WERI-Rb-1 (cell line): ENCODE data around the gene TRIM74.
"Not testable (repeated sequence)": the region's sequence is repeated elsewhere in the genome, so short reads cannot be mapped to it uniquely, and the experiment has no call there.

Experiments
- DNase-seq: peaks from one replicate; pipeline ENCODE4 v3.0.0-alpha.2; 2020
- H3K27ac ChIP-seq: fragments of 250-450 bp; sonication (Bioruptor Pico); 2 replicates; pipeline ENCODE4 v1.5.1; 2020; ENCODE audit warnings: mild to moderate bottlenecking, moderate library complexity
- H3K27me3 ChIP-seq: fragments of 250-450 bp; sonication (Bioruptor Pico); 2 replicates; pipeline ENCODE4 v1.5.1; 2021; ENCODE audit warnings: mild to moderate bottlenecking, low read depth, moderate library complexity; ENCODE audit not compliant: insufficient read depth, severe bottlenecking
- H3K36me3 ChIP-seq: fragments of 250-450 bp; sonication (Bioruptor Pico); 2 replicates; pipeline ENCODE4 v1.5.1; 2020; ENCODE audit warnings: mild to moderate bottlenecking, moderate library complexity
- H3K4me3 ChIP-seq: 2 replicates; pipeline ENCODE4 v1.5.1; 2011; ENCODE audit warnings: low read depth, mild to moderate bottlenecking, control low read depth, low read length
- H3K9me3 ChIP-seq: fragments of 250-450 bp; sonication (Bioruptor Pico); 2 replicates; pipeline ENCODE4 v1.5.1; 2021; ENCODE audit warnings: mild to moderate bottlenecking, moderate library complexity; ENCODE audit not compliant: severe bottlenecking
- CTCF ChIP-seq: IDR thresholded peaks from 2 replicates; pipeline ENCODE4 v1.5.1; 2011; ENCODE audit warnings: low read depth, mild to moderate bottlenecking, control low read depth, inconsistent platforms, low read length

The TRIM74 gene

DNA sequence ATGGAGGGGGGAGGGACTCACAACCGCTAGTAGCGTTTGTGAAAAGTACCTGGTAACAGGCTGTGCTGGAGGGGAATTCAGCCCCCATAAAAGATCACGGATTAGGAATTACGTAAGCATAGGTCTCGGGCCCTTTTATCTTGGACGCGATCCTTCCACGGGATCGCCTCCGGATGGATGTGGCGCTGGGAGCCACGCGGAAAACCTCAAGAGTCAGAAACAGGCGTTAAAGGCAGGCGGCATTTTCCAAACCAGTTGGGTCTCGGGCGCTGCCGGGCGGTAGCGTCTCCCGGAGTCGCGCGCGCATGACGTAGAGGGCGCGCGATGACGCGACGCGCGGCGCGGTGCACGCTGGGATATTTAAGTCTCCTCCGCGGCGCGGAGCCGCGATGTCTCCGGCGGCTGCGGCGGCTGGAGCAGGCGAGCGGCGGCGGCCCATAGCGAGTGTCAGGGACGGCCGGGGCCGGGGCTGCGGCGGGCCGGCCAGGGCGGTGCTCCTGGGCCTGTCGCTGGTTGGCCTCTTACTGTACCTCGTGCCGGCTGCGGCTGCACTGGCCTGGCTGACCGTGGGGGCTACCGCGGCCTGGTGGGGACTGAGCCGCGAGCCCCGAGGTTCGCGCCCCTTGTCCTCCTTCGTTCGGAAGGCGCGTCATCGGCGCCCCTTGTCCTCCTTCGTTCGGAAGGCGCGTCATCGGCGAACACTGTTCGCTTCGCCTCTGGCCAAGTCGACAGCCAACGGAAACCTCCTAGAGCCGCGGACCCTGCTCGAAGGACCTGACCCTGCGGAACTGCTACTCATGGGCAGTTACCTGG lies 44.3 kb downstream of the TRIM74 start, which contains the start of gene POM121:
TSS of gene POM121 (plus strand) at position 363 of the 813 bp plus-strand sequence. CDS start at position 390, 27 bp downstream.
- peaks cover 30% of the 10 kb centered on the region for H3K36me3 ChIP-seq
- no peaks in the 10 kb centered on the region for H3K27me3 ChIP-seq
- peak within 1 kb of the TSS; percentile 88 for H3K27ac ChIP-seq
- peak; percentile 73 for DNase-seq
- H3K4me3 ChIP-seq = peak within 1 kb of the TSS; percentile 82
- no peaks in the 10 kb centered on the region for H3K9me3 ChIP-seq
- TF ChIP-seq CTCF = no peak

DNA sequence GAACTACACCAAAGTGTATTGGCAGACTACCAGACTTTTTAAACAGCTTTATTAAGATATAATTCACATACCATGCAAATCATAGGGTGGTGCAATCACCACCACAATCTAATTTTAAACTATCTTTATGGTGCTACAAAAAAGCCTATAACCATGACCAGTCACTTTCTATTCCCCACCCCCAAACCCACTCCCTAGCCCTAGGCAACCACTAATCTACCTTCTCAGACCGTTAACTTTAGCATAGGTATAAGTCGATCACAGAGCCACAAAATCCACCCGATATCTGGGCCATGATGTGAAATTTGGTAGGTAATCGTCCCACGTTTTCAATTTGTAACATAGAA lies 44.9 kb downstream of the TRIM74 start:
- Histone ChIP-seq H3K4me3 (peak overlapping the region; percentile 82), H3K27ac (peak overlapping the region; percentile 88), H3K27me3 (no peaks in the 10 kb centered on the region), H3K9me3 (no peaks in the 10 kb centered on the region), H3K36me3 (peaks cover 28% of the 10 kb centered on the region)
- DNase-seq = no peak
- no peak for TF ChIP-seq CTCF

DNA sequence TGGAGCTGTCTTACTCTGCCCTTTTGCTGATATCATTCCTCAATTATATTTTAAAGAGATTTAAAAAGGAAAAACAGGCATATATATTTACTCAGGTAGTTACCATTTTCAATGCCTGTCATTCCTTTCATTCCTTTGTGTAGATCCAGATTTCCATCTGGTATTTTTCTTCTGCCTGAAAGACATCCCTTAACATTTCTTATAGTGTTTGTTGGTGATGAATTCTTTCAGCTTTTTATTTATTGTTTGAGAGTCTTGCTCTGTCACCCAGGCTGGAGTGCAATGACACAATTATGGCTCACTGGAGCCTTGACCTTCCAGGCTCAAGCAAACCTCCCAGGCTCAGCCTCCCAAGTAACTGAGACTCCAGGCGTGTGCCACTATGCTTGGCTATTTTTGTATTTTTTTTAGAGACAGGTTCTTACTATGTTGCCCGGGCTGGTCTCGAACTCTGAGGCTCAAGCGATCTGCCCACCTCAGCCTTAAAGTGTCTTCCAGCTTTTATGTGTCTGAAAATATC lies 50.0 kb downstream of the TRIM74 start:
- H3K9me3 ChIP-seq = no peaks in the 10 kb centered on the region
- H3K4me3 ChIP-seq = no peak overlapping the region
- DNase-seq = no peak
- peaks cover 6% of the 10 kb centered on the region for H3K36me3 ChIP-seq
- no peak overlapping the region for H3K27ac ChIP-seq
- H3K27me3 ChIP-seq = no peaks in the 10 kb centered on the region
- TF ChIP-seq CTCF = no peak

DNA sequence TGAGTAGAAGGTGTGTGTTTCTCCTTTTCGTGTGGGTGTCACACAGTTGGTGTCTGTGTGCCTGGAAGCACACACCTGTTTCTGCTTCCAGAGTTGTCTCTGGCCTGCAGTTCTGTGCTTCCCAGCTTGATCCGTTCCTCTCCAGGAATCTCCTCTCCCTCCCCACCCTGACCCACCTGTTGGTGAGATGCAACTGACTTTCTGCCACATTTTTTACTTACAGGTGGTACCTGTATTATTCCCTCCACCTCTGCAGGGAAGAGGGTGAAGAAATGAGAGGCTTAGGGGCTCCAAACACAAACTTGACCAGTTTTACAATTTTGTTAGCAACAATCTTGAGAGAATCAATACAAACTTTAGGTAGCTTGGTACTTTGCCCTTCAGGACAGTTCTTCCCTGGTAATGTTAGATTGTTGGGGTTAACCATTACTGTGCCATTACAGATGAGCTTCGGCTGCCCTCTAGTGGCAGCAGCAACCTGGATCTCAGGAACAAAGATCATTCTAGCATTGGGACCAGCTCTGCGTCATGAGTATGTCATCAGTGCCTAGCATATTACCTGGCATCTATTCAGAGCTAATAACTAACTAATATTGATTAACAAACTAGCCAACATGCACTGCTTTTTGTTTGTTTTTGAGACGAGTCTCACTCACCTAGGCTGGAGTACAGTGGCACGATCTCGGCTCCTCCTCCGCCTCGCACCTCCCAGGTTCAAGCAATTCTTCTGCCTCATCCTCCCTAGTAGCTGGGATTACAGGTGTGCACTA lies 54.3 kb downstream of the TRIM74 start:
- H3K36me3 ChIP-seq, H3K4me3 ChIP-seq, H3K9me3 ChIP-seq, H3K27ac ChIP-seq, H3K27me3 ChIP-seq: not testable (repeated sequence)
- TF ChIP-seq CTCF = peak; percentile 48
- peak; percentile 50 for DNase-seq

GRCh38 chr7:72913750-72914149 lies 55.5 kb downstream of the TRIM74 start:
- not testable (repeated sequence) for H3K27ac ChIP-seq, H3K4me3 ChIP-seq, H3K27me3 ChIP-seq, H3K9me3 ChIP-seq, H3K36me3 ChIP-seq, DNase-seq

- H3K4me3 ChIP-seq, DNase-seq, H3K36me3 ChIP-seq, H3K27ac ChIP-seq, H3K27me3 ChIP-seq, H3K9me3 ChIP-seq: not testable (repeated sequence)
These were observed 57.9 kb downstream of the TRIM74 start for GRCh38 chr7:72911395-72911794.
